ENCODE measurements around the gene DBNL.

DBNL gene

GRCh38 chr7:44064791-44065430 lies 20.4 kb downstream of the DBNL start:
- TF ChIP-seq CTCF (IDR thresholded peaks at IDR 0.05; ENCODE audit: low read length, missing control alignments), result no peak
- no peak overlapping the region for H3K4me3 ChIP-seq (replicated peaks; ENCODE audit: low read depth, low read length)
- DNase-seq (ENCODE audit: low read depth), result no peak

GRCh38 chr7:44065431-44066110 lies 21.1 kb downstream of the DBNL start, which contains the start of gene PGAM2:
Gene PGAM2 (minus strand): TSS chr7:44065567. CDS start chr7:44065529, 38 bp downstream.
- no peak within 1 kb of the TSS for H3K4me3 ChIP-seq (replicated peaks; ENCODE audit: low read depth, low read length)
- TF ChIP-seq CTCF (IDR thresholded peaks at IDR 0.05; ENCODE audit: low read length, missing control alignments), result no peak
- no peak for DNase-seq (ENCODE audit: low read depth)

GRCh38 chr7:44066111-44066460 lies 21.6 kb downstream of the DBNL start:
- no peak for TF ChIP-seq CTCF (IDR thresholded peaks at IDR 0.05; ENCODE audit: low read length, missing control alignments)
- no peak for DNase-seq (ENCODE audit: low read depth)
- H3K4me3 ChIP-seq (replicated peaks; ENCODE audit: low read depth, low read length), result no peak overlapping the region

- H3K4me3 ChIP-seq (replicated peaks; ENCODE audit: low read depth, low read length), result no peak overlapping the region
- DNase-seq (ENCODE audit: low read depth), result no peak
- no peak for TF ChIP-seq CTCF (IDR thresholded peaks at IDR 0.05; ENCODE audit: low read length, missing control alignments)
These were observed 22.1 kb downstream of the DBNL start for GRCh38 chr7:44066494-44067063.

GRCh38 chr7:44067064-44067951 lies 22.8 kb downstream of the DBNL start:
- no peak for DNase-seq (ENCODE audit: low read depth)
- H3K4me3 ChIP-seq (replicated peaks; ENCODE audit: low read depth, low read length), result no peak overlapping the region
- TF ChIP-seq CTCF (IDR thresholded peaks at IDR 0.05; ENCODE audit: low read length, missing control alignments), result no peak

- DNase-seq (ENCODE audit: low read depth), result no peak
- no peak overlapping the region for H3K4me3 ChIP-seq (replicated peaks; ENCODE audit: low read depth, low read length)
- no peak for TF ChIP-seq CTCF (IDR thresholded peaks at IDR 0.05; ENCODE audit: low read length, missing control alignments)
These were observed 23.6 kb downstream of the DBNL start for GRCh38 chr7:44068054-44068453.

Data from fibroblast of pulmonary artery (primary cell).